Sigmoid colon (tissue), 7 donors: ENCODE data around the gene RAC2. TPM values are rescaled to one million over a fixed set of nuclear protein-coding genes. Genes with fewer than 3 reads are reported as not detected.
"Not testable (repeated sequence)": the region's sequence is repeated elsewhere in the genome, so short reads cannot be mapped to it uniquely, and the experiment has no call there.

Source experiments
- DNase-seq: peaks from one replicate; pipeline ENCODE4 v3.0.0-alpha.2; 2019
- H3K27ac ChIP-seq, 4 donors: fragments of 200-600 bp; sonication (generic); one replicate each; pipeline ENCODE4 v1.5.1; 2016 to 2019; ENCODE audit warnings: mild to moderate bottlenecking in 1 of 4
- H3K27me3 ChIP-seq, 3 donors: fragments of 200-600 bp; sonication (generic); one replicate each; pipeline ENCODE4 v1.5.1; 2019; ENCODE audit warnings: mild to moderate bottlenecking in 1 of 3
- H3K36me3 ChIP-seq, 4 donors: fragments of 200-600 bp; sonication (generic); one replicate each; pipeline ENCODE4 v1.5.1; 2016 to 2019
- H3K4me1 ChIP-seq, 4 donors: fragments of 200-600 bp; sonication (generic); one replicate each; pipeline ENCODE4 v1.5.1; 2017 to 2019
- H3K4me3 ChIP-seq, 4 donors: fragments of 200-600 bp; sonication (generic); one replicate each; pipeline ENCODE4 v1.5.1; 2017 to 2019; ENCODE audit warnings: mild to moderate bottlenecking in 2 of 4, moderate library complexity in 1 of 4
- H3K9me3 ChIP-seq, 4 donors: fragments of 200-600 bp in 3 of 4; sonication (generic) in 3 of 4; one replicate each; pipeline versions ENCODE4 v1.5.1 to v1.6.1; 2013 to 2019
- CTCF ChIP-seq, 4 experiments: fragments of 450-650 bp in 3 of 4; fragments of 200-600 bp in 1 of 4; IDR thresholded peaks; one replicate each; pipeline ENCODE4 v1.5.1; 2016 to 2019; ENCODE audit warnings: antibody characterized with exemption in 4 of 4, mild to moderate bottlenecking in 3 of 4, moderate library complexity in 2 of 4
- EP300 ChIP-seq, 4 donors: sonication (generic); formaldehyde crosslinking; IDR thresholded peaks; one replicate each; pipeline ENCODE4 v1.6.1; 2017; ENCODE audit warnings: antibody characterized with exemption in 4 of 4
- POLR2A ChIP-seq, 2 donors: fragments of 450-650 bp; IDR thresholded peaks; one replicate each; pipeline ENCODE4 v1.6.1; 2016; ENCODE audit warnings: antibody characterized with exemption in 2 of 2, mild to moderate bottlenecking in 2 of 2, moderate library complexity in 2 of 2
- POLR2AphosphoS5 ChIP-seq, 4 donors: sonication (generic); formaldehyde crosslinking; IDR thresholded peaks; one replicate each; pipeline ENCODE4 v1.6.1; 2017; ENCODE audit warnings: antibody characterized with exemption in 4 of 4
- WGBS, 2 donors: extraction: QIAGEN DNeasy Blood & Tissue Kit; methylation state at CpG; one replicate each; pipeline ENCODE4 v1.1.7; 2013; 5-methylcytosine and 5-hydroxymethylcytosine counted together
- intact Hi-C: fragments of 100-400 bp; cut with DNase I; formaldehyde crosslinking; loops from one replicate; pipeline ENCODE4 v1.15.1; 2023
- polyA plus RNA-seq, 3 donors: library from polyadenylated mRNA; stranded (reverse); fragments of 200-250 nt; gene quantifications; one replicate each; pipeline ENCODE4 v1.2.3, GENCODE V29; 2013
- total RNA-seq, 4 donors: library from RNA; depleted of rRNA; stranded (reverse); fragments of >200 nt; gene quantifications; one replicate each; pipeline ENCODE4 v1.1.0, GENCODE V29; 2016
- donor health status: healthy with polysubstance abuse.
- donor health status: Bipolar disorder and iron deficiency.
- donor health status: healthy.

Gene RAC2
- total and polyA plus RNA-seq, 7 donors: 3.0 to 138 (median 8.0) TPM

DNA sequence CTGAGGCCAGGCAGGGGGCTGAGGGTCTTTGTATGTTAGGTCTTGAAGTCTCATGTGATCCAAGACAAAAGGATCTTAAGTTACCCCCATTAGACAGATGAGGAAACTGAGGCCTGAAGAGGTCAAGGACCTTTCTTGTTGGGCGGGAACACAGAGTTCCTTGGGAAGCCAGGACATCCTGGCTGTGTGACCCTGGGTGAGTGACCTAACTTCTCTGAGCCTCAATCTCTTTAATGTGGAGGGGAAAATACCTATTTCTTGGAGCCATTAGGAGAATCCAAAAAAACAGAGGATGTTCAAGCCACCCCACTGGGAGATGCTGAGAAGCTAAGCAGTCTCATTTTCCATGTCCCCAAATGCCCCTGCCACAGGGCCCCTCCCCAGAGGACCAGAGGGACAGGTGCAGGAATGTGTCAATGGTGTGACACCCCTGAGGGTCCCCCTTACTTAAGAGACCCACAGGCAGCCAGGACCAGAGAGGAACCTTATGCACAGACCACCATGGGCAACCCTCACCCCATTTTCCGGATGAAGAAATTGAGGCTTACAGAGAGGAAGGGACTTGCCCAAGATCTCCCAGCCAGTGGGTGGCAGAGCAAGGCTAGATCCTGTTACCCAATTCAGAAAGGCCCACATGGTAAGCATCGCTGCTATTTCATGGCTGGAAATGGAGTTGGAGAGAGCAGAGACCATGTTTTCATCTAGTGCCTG is 8.0 kb downstream of the RAC2 start:
- peak; percentile 33 for DNase-seq

DNA sequence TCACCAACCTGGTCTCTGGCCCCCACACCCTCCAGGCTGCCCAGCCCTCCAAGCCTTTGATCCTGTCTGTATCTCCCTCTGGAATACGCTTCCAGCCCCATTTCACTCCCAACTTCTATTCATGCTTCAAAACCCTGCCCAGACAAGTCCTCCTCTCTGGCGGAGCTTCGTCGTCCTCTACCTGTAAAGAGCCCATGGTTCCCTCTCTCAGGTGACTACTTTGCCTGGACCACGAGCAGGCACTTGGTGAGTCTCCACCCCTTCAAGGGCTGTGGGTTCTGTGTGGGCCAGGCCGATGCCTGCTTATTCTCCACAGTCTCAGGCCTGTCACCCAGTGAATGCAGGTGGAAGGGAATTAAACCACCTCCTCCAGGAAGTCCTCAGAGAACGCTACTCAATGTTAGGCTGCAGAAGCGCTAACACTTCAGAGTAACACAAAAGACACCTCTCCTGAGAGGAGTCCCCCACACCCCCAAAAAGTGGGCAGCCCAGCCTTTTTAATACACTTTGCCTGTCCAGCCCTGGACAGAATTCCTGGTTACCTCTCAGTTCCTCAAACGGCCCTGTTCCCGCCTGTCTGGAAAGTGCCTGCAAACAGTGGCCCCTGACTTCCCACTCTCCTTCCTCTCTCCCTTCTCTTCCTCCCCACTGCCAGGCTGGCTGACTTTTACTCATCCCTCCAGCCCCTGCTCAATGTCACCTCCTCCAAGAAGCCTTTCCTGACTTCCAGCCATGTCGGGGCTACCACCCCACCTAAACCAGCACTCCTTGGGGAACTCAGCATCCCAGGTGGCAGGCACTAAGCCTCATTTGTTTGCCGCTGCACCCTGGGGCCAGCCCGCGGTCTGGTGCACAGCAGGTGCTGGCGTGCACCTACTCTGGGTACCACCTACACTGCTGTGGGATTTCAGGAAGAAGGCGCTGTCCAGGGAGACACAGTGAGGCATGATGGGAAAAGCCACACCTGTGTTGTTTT is 9.0 kb downstream of the RAC2 start:
- intact Hi-C loops: no loop called here
- H3K4me1 ChIP-seq: no peaks in the 10 kb centered on the region
- H3K4me3 ChIP-seq: no peak overlapping the region
- DNase-seq: no peak
- TF ChIP-seq EP300 (IDR thresholded peaks at IDR 0.05): no peak
- no peak overlapping the region for H3K27ac ChIP-seq
- peaks cover 0 to 73% (median 34%) of the 10 kb centered on the region in 3 donors for H3K27me3 ChIP-seq
- H3K9me3 ChIP-seq: no peaks in the 10 kb centered on the region
- 75 to 86% methylated on average over 16 of the region's 16 CpGs for WGBS, 2 donors
- H3K36me3 ChIP-seq: no peaks in the 10 kb centered on the region

More for the DNA sequence above, 8.0 kb downstream of the RAC2 start:
- Histone ChIP-seq H3K9me3 (no peaks in the 10 kb centered on the region), H3K27ac (no peak overlapping the region), H3K27me3 (peaks cover 0 to 76% (median 34%) of the 10 kb centered on the region in 3 donors), H3K4me3 (no peak overlapping the region), H3K4me1 (no peaks in the 10 kb centered on the region), H3K36me3 (no peaks in the 10 kb centered on the region)
- WGBS, 2 donors: 86 to 94% methylated on average over 3 of the region's 3 CpGs
- TF ChIP-seq POLR2A (IDR thresholded peaks at IDR 0.05): no peak
- no peak for TF ChIP-seq POLR2AphosphoS5 (IDR thresholded peaks at IDR 0.05)
- TF ChIP-seq CTCF (IDR thresholded peaks at IDR 0.05): no peak
- no peak for TF ChIP-seq EP300 (IDR thresholded peaks at IDR 0.05)
- intact Hi-C loops: no loop called here

DNA sequence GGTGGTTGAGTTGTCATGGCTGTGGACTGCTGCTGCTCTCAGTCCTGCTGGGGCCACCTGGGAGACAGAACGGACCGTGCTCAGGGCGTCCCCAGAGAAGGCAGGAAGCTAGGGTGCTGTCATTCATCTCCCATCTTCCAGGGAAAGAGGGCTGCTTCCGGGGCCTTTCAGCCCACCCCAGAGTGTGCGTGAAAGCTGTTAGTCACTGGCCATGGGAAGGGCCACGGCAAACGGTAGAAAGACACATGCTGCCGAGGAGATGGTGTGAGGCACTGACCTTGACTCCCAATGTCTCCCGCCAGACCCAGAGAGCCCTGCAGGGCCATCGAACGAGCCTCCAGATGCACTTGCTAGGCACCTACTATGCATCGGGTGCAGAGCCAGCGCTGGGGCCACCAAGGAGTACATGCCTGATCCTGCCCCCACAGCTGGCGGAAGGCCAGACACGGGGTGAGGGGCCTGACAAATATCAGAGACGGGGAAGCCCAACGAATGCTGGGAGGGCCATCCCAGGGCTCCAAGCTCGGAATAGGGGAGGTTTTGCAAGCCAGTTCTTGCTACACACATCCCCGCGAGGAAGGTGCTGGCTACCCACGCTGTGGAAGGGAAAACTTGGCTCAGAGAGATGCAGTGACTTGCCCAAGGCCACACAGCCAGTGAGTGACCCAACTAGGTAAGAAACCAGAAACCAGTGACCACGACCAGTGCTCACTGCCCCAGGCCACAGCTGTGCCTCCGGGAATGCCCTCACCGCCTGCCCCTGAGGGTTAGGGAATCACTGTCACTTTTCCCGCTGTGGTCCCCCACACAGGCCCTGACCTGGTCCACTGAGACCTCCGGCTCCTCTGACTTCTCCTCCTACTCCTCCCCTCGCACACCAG is 10.1 kb downstream of the RAC2 start:
- DNase-seq: no peak
- Histone ChIP-seq H3K27ac (no peak overlapping the region), H3K27me3 (peaks cover 0 to 75% (median 34%) of the 10 kb centered on the region in 3 donors), H3K36me3 (no peaks in the 10 kb centered on the region), H3K4me1 (peaks cover 0 to 7% (median 0%) of the 10 kb centered on the region in 4 donors), H3K4me3 (no peak overlapping the region), H3K9me3 (no peaks in the 10 kb centered on the region)
- intact Hi-C loops: no loop called here
- 72 to 80% methylated on average over 27 of the region's 27 CpGs for WGBS, 2 donors
- TF ChIP-seq POLR2AphosphoS5 (IDR thresholded peaks at IDR 0.05) (no peak), POLR2A (IDR thresholded peaks at IDR 0.05) (no peak), CTCF (IDR thresholded peaks at IDR 0.05) (no peak), EP300 (IDR thresholded peaks at IDR 0.05) (no peak)

DNA sequence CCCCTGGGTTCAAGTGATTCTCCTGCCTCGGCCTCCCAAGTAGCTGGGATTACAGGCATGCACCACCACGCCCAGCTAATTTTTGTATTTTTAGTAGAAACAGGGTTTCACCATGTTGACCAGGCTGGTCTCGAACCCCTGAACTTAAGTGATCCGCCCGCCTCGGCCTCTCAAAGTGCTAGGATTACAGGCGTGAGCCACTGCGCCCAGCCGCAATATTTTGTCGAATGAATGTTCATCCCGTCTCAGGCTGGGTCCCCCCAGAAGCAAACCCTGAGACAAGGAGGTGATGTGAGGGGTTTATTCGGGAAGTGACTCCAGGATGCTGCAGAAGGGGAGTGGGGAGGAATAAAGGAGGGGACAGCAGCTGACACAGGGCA is 10.7 kb downstream of the RAC2 start:
- Histone ChIP-seq H3K27me3 (peaks cover 0 to 72% (median 34%) of the 10 kb centered on the region in 3 donors), H3K4me1 (peaks cover 0 to 13% (median 0%) of the 10 kb centered on the region in 4 donors)
- H3K36me3 ChIP-seq, H3K4me3 ChIP-seq, H3K9me3 ChIP-seq, DNase-seq, H3K27ac ChIP-seq, intact Hi-C loops: not testable (repeated sequence)
- 90% methylated on average over 12 of the region's 12 CpGs for WGBS, 2 donors

DNA sequence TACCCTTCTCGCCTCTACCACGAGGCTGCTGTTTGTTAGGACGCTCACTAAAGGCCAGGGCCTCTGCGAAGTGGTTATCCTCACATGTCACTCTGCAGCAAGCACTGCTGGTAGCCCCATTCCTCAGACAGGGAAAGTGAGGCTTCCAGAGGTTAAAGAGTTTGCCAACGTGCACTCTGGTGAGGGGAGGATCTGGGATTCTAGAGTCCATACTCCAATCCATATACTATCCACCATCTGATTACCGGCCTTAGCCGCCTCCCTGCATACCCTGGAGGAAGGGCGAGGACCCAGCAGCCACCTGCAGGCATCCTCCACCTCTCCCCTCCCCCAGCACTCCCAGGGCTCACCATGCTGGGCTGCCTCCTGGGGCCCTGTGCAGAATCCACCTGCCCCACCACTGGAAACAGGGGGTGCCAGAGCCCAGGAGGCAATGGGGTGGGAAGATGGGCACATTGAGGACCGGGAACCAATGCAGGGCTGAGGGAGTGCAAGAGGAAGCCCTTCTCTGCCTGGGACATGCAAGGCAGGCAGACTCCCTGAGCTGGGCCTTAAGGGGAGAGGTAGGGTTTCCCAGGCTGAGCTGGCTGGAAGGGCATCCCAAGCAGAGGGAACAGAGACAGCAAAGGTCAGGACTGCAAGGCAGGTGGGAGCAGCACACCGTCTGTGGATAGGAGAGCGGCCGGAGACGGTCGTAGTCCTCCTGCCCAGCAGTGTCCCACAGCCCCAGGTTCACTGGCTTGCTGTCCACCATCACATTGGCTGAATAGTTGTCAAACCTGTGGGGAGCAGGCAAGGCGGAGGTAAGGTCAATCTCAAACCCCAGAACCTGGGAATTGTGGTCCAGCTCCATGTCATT is 11.7 kb downstream of the RAC2 start:
- Histone ChIP-seq H3K9me3 (no peaks in the 10 kb centered on the region), H3K36me3 (no peaks in the 10 kb centered on the region), H3K27ac (no peak overlapping the region), H3K4me1 (peaks cover 0 to 14% (median 0%) of the 10 kb centered on the region in 4 donors), H3K4me3 (no peak overlapping the region), H3K27me3 (peaks cover 0 to 65% (median 34%) of the 10 kb centered on the region in 3 donors)
- no peak for DNase-seq
- 77 to 86% methylated on average over 15 of the region's 15 CpGs for WGBS, 2 donors
- intact Hi-C loops: no loop called here
- TF ChIP-seq POLR2A (IDR thresholded peaks at IDR 0.05): no peak
- no peak for TF ChIP-seq EP300 (IDR thresholded peaks at IDR 0.05)
- no peak for TF ChIP-seq CTCF (IDR thresholded peaks at IDR 0.05)
- TF ChIP-seq POLR2AphosphoS5 (IDR thresholded peaks at IDR 0.05): no peak
